Measurements from ENCODE around the gene MYOM1. TPM values are rescaled to one million over a fixed set of nuclear protein-coding genes. Genes with fewer than 3 reads are reported as not detected.

The MYOM1 gene
- total RNA-seq, 1 experiment from 2014 or later: 0.41 TPM

DNA sequence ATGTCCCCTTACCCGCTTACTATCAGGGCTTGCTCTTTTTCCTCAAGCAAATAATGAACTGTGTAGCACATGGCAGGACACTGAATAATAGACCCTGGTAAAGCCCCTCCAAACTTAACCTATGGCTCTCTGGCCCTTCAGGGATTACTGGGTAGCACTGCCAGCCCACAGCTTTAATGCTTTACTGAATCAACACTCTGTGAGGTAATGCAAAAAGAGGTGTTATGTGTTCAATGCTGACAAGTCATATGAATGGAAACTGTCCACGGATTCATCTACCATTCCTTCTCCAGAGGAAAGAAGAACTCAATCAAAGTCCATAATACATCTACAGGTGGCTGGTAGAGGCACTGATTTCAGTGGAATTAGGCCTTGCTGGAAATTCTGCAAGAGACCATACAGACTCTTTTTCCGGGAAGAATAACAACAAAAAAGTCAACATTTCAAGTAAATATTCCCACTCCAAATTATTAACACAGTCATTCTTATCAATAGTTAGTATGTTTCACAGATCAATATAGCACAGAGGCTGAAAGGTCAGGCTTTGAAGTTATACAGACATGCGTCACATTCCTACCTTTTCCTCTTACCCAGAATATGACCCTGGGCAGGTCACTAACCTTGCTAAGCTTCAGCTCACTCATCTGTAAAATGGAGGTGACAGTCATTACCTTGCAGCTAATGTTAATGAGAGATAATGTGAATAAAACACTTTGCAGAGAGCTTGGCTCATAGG, 13.8 kb upstream of the MYOM1 start:
- H3K27me3 Mint-ChIP-seq (ENCODE audit: insufficient read depth, unreplicated experiment): no peaks in the 10 kb centered on the region
- intact Hi-C loops (cut with micrococcal nuclease; ENCODE audit: unreplicated experiment): no loop called here
- H3K4me1 Mint-ChIP-seq (ENCODE audit: low read depth, unreplicated experiment): no peaks in the 10 kb centered on the region
- no peak overlapping the region for H3K27ac Mint-ChIP-seq (ENCODE audit: unreplicated experiment)
- H3K36me3 Mint-ChIP-seq (ENCODE audit: insufficient read depth, unreplicated experiment): no peaks in the 10 kb centered on the region
- no peaks in the 10 kb centered on the region for H3K9me3 ChIP-seq
- BruUV-seq (replicated peaks): no TSS peak
- no peak overlapping the region for H3K4me3 ChIP-seq (ENCODE audit: low read depth, low read length)
- H3K9me3 Mint-ChIP-seq (ENCODE audit: unreplicated experiment): peaks cover 3% of the 10 kb centered on the region
- CTCF ChIA-PET: no interaction called here
- no peaks in the 10 kb centered on the region for H3K27me3 ChIP-seq (replicated peaks; ENCODE audit: control insufficient read depth, insufficient read depth, low read length)
- peaks cover 32% of the 10 kb centered on the region for H3K4me1 ChIP-seq
- H3K4me3 Mint-ChIP-seq (ENCODE audit: unreplicated experiment): no peak overlapping the region
- DNase-seq: no peak
- no peak for TF ChIP-seq CTCF (IDR thresholded peaks at IDR 0.05; ENCODE audit: insufficient read depth in 1 of 2, low read depth in 1 of 2, low read length in 1 of 2, severe bottlenecking in 1 of 2, unreplicated experiment in 1 of 2)
- H3K36me3 ChIP-seq (ENCODE audit: control insufficient read depth, insufficient read depth, low read length): no peaks in the 10 kb centered on the region
- POLR2A ChIA-PET: no interaction called here

DNA sequence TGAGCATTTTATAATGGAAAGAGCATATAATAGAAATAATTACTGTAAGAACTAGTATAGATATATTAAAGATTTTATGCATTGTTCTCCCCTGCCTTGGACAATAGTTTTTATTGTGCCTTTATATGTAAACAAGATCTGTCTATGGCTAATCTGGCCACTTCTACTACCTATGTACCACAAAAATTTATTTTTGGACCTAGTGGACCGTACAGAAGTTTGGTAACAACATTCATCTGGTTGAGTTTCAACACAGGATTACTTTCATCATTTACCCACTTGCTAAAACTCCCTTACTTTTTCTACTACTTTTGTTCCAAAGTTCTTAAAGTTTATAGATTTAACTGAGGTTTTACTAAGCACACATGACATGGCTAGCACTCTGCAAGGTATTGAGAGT, 13.2 kb upstream of the MYOM1 start:
- Histone ChIP-seq H3K27me3 (replicated peaks; ENCODE audit: control insufficient read depth, insufficient read depth, low read length) (no peaks in the 10 kb centered on the region), H3K4me3 (ENCODE audit: low read depth, low read length) (no peak overlapping the region), H3K36me3 (ENCODE audit: control insufficient read depth, insufficient read depth, low read length) (no peaks in the 10 kb centered on the region), H3K9me3 (no peaks in the 10 kb centered on the region), H3K4me1 (peaks cover 32% of the 10 kb centered on the region)
- ChIA-PET POLR2A (no interaction called here), CTCF (no interaction called here)
- intact Hi-C loops (cut with micrococcal nuclease; ENCODE audit: unreplicated experiment): no loop called here
- Mint-ChIP-seq H3K27ac (ENCODE audit: unreplicated experiment) (no peak overlapping the region), H3K27me3 (ENCODE audit: insufficient read depth, unreplicated experiment) (no peaks in the 10 kb centered on the region), H3K9me3 (ENCODE audit: unreplicated experiment) (no peaks in the 10 kb centered on the region), H3K4me3 (ENCODE audit: unreplicated experiment) (no peak overlapping the region), H3K4me1 (ENCODE audit: low read depth, unreplicated experiment) (no peaks in the 10 kb centered on the region), H3K36me3 (ENCODE audit: insufficient read depth, unreplicated experiment) (no peaks in the 10 kb centered on the region)
- BruUV-seq (replicated peaks): no TSS peak
- TF ChIP-seq CTCF (IDR thresholded peaks at IDR 0.05; ENCODE audit: insufficient read depth in 1 of 2, low read depth in 1 of 2, low read length in 1 of 2, severe bottlenecking in 1 of 2, unreplicated experiment in 1 of 2): no peak
- no peak for DNase-seq

DNA sequence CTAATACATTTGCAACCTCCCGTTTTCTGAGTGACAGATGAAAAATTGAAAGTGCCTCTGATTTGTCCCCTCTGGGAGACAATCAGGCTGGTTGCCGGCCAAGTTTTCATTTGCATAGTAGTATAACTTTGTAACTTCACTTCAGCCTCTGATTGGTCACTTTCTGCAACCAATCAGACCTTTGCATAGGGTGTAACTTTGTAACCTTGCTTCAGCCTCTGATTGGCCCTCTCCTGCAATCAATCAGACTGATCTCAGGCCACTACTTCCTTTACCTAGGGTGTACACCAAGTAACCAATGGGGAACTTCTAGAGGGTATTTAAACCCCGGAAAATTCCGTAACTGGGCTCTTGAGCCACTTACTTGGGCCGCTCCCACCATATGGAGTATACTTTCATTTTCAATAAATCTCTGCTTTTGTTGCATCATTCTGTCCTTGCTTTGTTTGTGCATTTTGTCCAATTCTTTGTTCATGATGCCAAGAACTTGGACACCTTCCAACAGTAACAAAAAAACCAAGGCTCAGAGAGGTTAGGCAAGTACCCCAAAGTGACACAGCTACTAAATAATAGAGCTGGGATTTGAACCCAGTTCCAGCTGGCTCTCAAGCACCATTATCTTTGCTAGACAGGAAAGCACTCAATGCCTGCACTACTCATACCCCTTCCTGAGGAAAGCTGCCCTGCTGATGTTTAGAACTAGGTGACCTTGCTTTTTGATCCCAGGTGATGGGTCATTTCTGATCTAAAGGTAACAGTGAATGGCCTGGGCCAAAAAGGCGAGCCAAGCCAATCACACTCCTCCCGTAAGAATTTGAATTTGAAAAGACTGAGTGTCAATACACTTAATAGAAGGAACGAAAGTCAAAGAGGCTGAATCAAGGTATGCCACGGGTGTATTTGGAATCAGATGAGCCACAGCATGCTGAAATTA, 10.9 kb upstream of the MYOM1 start:
- intact Hi-C loops (cut with micrococcal nuclease; ENCODE audit: unreplicated experiment): no loop called here
- no TSS peak for BruUV-seq (replicated peaks)
- H3K36me3 Mint-ChIP-seq (ENCODE audit: insufficient read depth, unreplicated experiment): no peaks in the 10 kb centered on the region
- no peak for TF ChIP-seq CTCF (IDR thresholded peaks at IDR 0.05; ENCODE audit: insufficient read depth in 1 of 2, low read depth in 1 of 2, low read length in 1 of 2, severe bottlenecking in 1 of 2, unreplicated experiment in 1 of 2)
- CTCF ChIA-PET: no interaction called here
- H3K4me3 Mint-ChIP-seq (ENCODE audit: unreplicated experiment): no peak overlapping the region
- no peaks in the 10 kb centered on the region for H3K9me3 Mint-ChIP-seq (ENCODE audit: unreplicated experiment)
- H3K4me1 Mint-ChIP-seq (ENCODE audit: low read depth, unreplicated experiment): peaks cover 11% of the 10 kb centered on the region
- H3K4me1 ChIP-seq: peaks cover 16% of the 10 kb centered on the region
- no peaks in the 10 kb centered on the region for H3K27me3 ChIP-seq (replicated peaks; ENCODE audit: control insufficient read depth, insufficient read depth, low read length)
- no peaks in the 10 kb centered on the region for H3K27me3 Mint-ChIP-seq (ENCODE audit: insufficient read depth, unreplicated experiment)
- peak; percentile 41 to 62 for DNase-seq
- POLR2A ChIA-PET: no interaction called here
- H3K9me3 ChIP-seq: no peaks in the 10 kb centered on the region
- no peak overlapping the region for H3K4me3 ChIP-seq (ENCODE audit: low read depth, low read length)
- H3K27ac Mint-ChIP-seq (ENCODE audit: unreplicated experiment): no peak overlapping the region
- H3K36me3 ChIP-seq (ENCODE audit: control insufficient read depth, insufficient read depth, low read length): no peaks in the 10 kb centered on the region

Data from Caco-2 (cell line).